A549 (cell line): Measurements from ENCODE around the gene ARHGEF26. TPM values are rescaled to one million over a fixed set of nuclear protein-coding genes. Genes with fewer than 3 reads are reported as not detected.

Experiments used
- ATAC-seq, 2 experiments: fragments of 200-7000 bp in 1 of 2; fragments of >200 bp in 1 of 2; cut with Nextera tagmentation in 1 of 2; cut with Tn5 transposase in 1 of 2; 3 replicates each; pipeline versions ENCODE4 v1.8.0 to v1.9.1; 2018 to 2020; ENCODE audit warnings: mild to moderate bottlenecking in 1 of 2, moderate library complexity in 1 of 2
- CTCF ChIA-PET: fragments of 300-600 bp; sonication (Branson Sonifier 250); formaldehyde crosslinking; extraction: SDS; loops from one replicate; lab custom pipeline; 2021; ENCODE audit warnings: antibody characterized with exemption, inconsistent platforms; lab: Yijun Ruan, JAX
- POLR2A ChIA-PET: fragments of 350-600 bp; formaldehyde crosslinking; extraction: SDS; loops from one replicate; lab custom pipeline; 2021; ENCODE audit warnings: antibody characterized with exemption, inconsistent platforms; lab: Yijun Ruan, JAX
- DNase-seq, 2 experiments: peaks; one replicate each; pipeline versions ENCODE4 v3.0.0 to v3.0.0-alpha.2; 2011 to 2016; ENCODE audit warnings: low read depth in 1 of 2, low spot score in 1 of 2
- FAIRE-seq: peaks from 2 replicates; lab custom pipeline; 2011; peaks lifted over from hg19 to GRCh38; lab: Jason Lieb, UNC
- H3K27ac ChIP-seq, 2 experiments: fragments of >200 bp; sonication (Bioruptor Twin); formaldehyde crosslinking; 3 replicates each; pipeline ENCODE4 v1.5.1; 2016 to 2017
- H3K4me1 ChIP-seq: fragments of >200 bp; sonication (Bioruptor Twin); formaldehyde crosslinking; 3 replicates; pipeline ENCODE4 v1.6.1; 2016
- H3K4me2 ChIP-seq: fragments of >200 bp; sonication (Bioruptor Twin); formaldehyde crosslinking; 3 replicates; pipeline ENCODE4 v1.6.1; 2016
- H3K4me3 ChIP-seq: fragments of >200 bp; sonication (Bioruptor Twin); formaldehyde crosslinking; 3 replicates; pipeline ENCODE4 v1.5.1; 2016
- H3K9me3 ChIP-seq: fragments of >200 bp; sonication (Bioruptor Twin); formaldehyde crosslinking; 3 replicates; pipeline ENCODE4 v1.6.1; 2016
- BHLHE40 ChIP-seq: IDR thresholded peaks from 2 replicates; pipeline ENCODE4 v1.6.1; 2012; ENCODE audit warnings: low read depth, low read length, inconsistent platforms
- CBX8 ChIP-seq: fragments of 200-600 bp; sonication (generic); IDR thresholded peaks from 2 replicates; pipeline ENCODE4 v1.6.1; 2016
- CHD2 ChIP-seq: fragments of 150-350 bp; IDR thresholded peaks from 2 replicates; pipeline ENCODE4 v1.6.1; 2014; ENCODE audit warnings: low read length; ENCODE audit not compliant: partially characterized antibody
- EP300 ChIP-seq, 2 experiments: fragments of >200 bp; sonication (Bioruptor Twin); formaldehyde crosslinking; IDR thresholded peaks; 2 replicates in 1 of 2; 3 replicates in 1 of 2; pipeline ENCODE4 v1.6.1; 2016 to 2017
- FOSL2 ChIP-seq, 2 experiments: fragments of 450-650 bp in 1 of 2; fragments of >200 bp in 1 of 2; sonication (Bioruptor Twin) in 1 of 2; formaldehyde crosslinking; IDR thresholded peaks; 2 replicates each; pipeline versions ENCODE4 v1.5.0 to v1.6.1; 2016 to 2020; ENCODE audit warnings: mild to moderate bottlenecking in 1 of 2, moderate library complexity in 1 of 2
- FOXS1 ChIP-seq: fragments of 250-450 bp; sonication (Bioruptor Pico); IDR thresholded peaks from 2 replicates; pipeline ENCODE4 v1.5.0; 2020; ENCODE audit warnings: mild to moderate bottlenecking, moderate library complexity
- GATA3 ChIP-seq: IDR thresholded peaks from 2 replicates; pipeline ENCODE4 v1.6.1; 2012; ENCODE audit warnings: borderline replicate concordance
- HDAC2 ChIP-seq: fragments of 200-600 bp; sonication (generic); IDR thresholded peaks from 2 replicates; pipeline ENCODE4 v1.6.1; 2016
- HES2 ChIP-seq: fragments of >200 bp; sonication (Bioruptor Twin); formaldehyde crosslinking; IDR thresholded peaks from 2 replicates; pipeline ENCODE4 v1.6.1; 2016
- HOXA7 ChIP-seq: fragments of 250-450 bp; sonication (Bioruptor Pico); IDR thresholded peaks from 2 replicates; pipeline ENCODE4 v1.5.0; 2020; ENCODE audit warnings: mild to moderate bottlenecking, moderate library complexity
- HOXB13 ChIP-seq: fragments of 250-450 bp; sonication (Bioruptor Pico); IDR thresholded peaks from 2 replicates; pipeline ENCODE4 v1.5.0; 2020; ENCODE audit warnings: low read depth, mild to moderate bottlenecking, moderate library complexity
- HOXB5 ChIP-seq: fragments of 250-450 bp; sonication (Bioruptor Pico); IDR thresholded peaks from 2 replicates; pipeline ENCODE4 v1.5.0; 2020; ENCODE audit warnings: mild to moderate bottlenecking, moderate library complexity
- JUN ChIP-seq, 2 experiments: fragments of >200 bp; sonication (Bioruptor Twin); formaldehyde crosslinking; IDR thresholded peaks; 2 replicates in 1 of 2; 3 replicates in 1 of 2; pipeline ENCODE4 v1.6.1; 2016 to 2017
- JUNB ChIP-seq: fragments of >200 bp; sonication (Bioruptor Twin); formaldehyde crosslinking; IDR thresholded peaks from 2 replicates; pipeline ENCODE4 v1.6.1; 2016
- KDM5A ChIP-seq: fragments of 200-600 bp; sonication (generic); IDR thresholded peaks from 2 replicates; pipeline ENCODE4 v1.6.1; 2016; ENCODE audit warnings: antibody characterized with exemption, mild to moderate bottlenecking
- MAFK ChIP-seq: fragments of 450-650 bp; IDR thresholded peaks from 2 replicates; pipeline ENCODE4 v1.6.1; 2014; ENCODE audit not compliant: partially characterized antibody
- MAZ ChIP-seq: fragments of 150-350 bp; IDR thresholded peaks from 2 replicates; pipeline ENCODE4 v1.6.1; 2014; ENCODE audit warnings: antibody characterized with exemption, low read depth, low read length, borderline replicate concordance
- MYC ChIP-seq: IDR thresholded peaks from 2 replicates; pipeline ENCODE4 v1.6.1; 2012; ENCODE audit warnings: mild to moderate bottlenecking, inconsistent platforms, low read length, improper control_type of control experiment, borderline replicate concordance
- POLR2A ChIP-seq: IDR thresholded peaks from 2 replicates; pipeline ENCODE4 v1.6.1; 2012; ENCODE audit warnings: mild to moderate bottlenecking, low read length
- RARB ChIP-seq: fragments of 250-450 bp; sonication (Bioruptor Pico); IDR thresholded peaks from 2 replicates; pipeline ENCODE4 v1.8.0; 2021; ENCODE audit warnings: mild to moderate bottlenecking, moderate library complexity
- RCOR1 ChIP-seq: fragments of 150-350 bp; IDR thresholded peaks from 2 replicates; pipeline ENCODE4 v1.6.1; 2014; ENCODE audit warnings: antibody characterized with exemption, low read length, low read depth
- RFX5 ChIP-seq: fragments of 450-650 bp; IDR thresholded peaks from 2 replicates; pipeline ENCODE4 v1.7.1; 2014; ENCODE audit warnings: antibody characterized with exemption, mild to moderate bottlenecking, moderate library complexity
- RNF2 ChIP-seq: fragments of 200-600 bp; sonication (generic); IDR thresholded peaks from 2 replicates; pipeline ENCODE4 v1.6.1; 2016; ENCODE audit warnings: low read depth, mild to moderate bottlenecking, antibody characterized with exemption, moderate library complexity, borderline replicate concordance
- SMC3 ChIP-seq: fragments of >200 bp; sonication (Bioruptor Twin); formaldehyde crosslinking; IDR thresholded peaks from 3 replicates; pipeline ENCODE4 v1.6.1; 2018; ENCODE audit warnings: inconsistent platforms
- USF2 ChIP-seq: fragments of 450-650 bp; IDR thresholded peaks from 2 replicates; pipeline ENCODE4 v1.6.1; 2014; ENCODE audit warnings: antibody characterized with exemption
- ZNF302 ChIP-seq: fragments of 250-450 bp; sonication (Bioruptor Pico); IDR thresholded peaks from 2 replicates; pipeline ENCODE4 v1.9.0; 2021; ENCODE audit warnings: inconsistent platforms, mild to moderate bottlenecking, moderate library complexity
- ZSCAN20 ChIP-seq: fragments of 250-450 bp; sonication (Bioruptor Pico); IDR thresholded peaks from 2 replicates; pipeline ENCODE4 v1.8.0; 2022; ENCODE audit warnings: mild to moderate bottlenecking, moderate library complexity
- WGBS: methylation state at CpG from one replicate; pipeline ENCODE4 v1.1.6; 2017; ENCODE audit errors: missing lambda C conversion rate; 5-methylcytosine and 5-hydroxymethylcytosine counted together
- polyA plus RNA-seq, 4 experiments: library from polyadenylated mRNA; depleted of rRNA in 3 of 4; stranded (reverse); fragments of >200 nt; fragmentation: RNase III in 1 of 4; extraction: RNeasy Plus Mini Kit Qiagen cat#74134 plus additional on column Dnase treatment in 1 of 4; gene quantifications; 2 replicates in 3 of 4; 3 replicates in 1 of 4; pipeline ENCODE4 v1.2.3, GENCODE V29; 2011 to 2017

The ARHGEF26 gene
- polyA plus RNA-seq, 2 of the 4 experiments (the other 2 are of a cell fraction), result 2.9 to 5.8 TPM

- no peak for ATAC-seq
- Histone ChIP-seq H3K27ac (no peak overlapping the region), H3K4me1 (peaks cover 19% of the 10 kb centered on the region), H3K4me3 (no peak overlapping the region), H3K9me3 (no peaks in the 10 kb centered on the region), H3K4me2 (no peak overlapping the region)
- DNase-seq, result no peak
- CTCF ChIA-PET, result interaction anchor here (1.4 to 1.9 kb wide), 2 partner anchors 8 to 10 kb away, joined by 4 to 5 read pairs; no protein-coding TSS in a partner anchor
- TF ChIP-seq SMC3 (no peak), USF2 (no peak), ZNF302 (CRISPR knock-in tag) (no peak), MYC (no peak), HOXA7 (CRISPR knock-in tag) (no peak), HOXB5 (CRISPR knock-in tag) (no peak), CBX8 (no peak), BHLHE40 (no peak), RCOR1 (no peak), HDAC2 (no peak), ZSCAN20 (CRISPR knock-in tag) (no peak), RARB (CRISPR knock-in tag) (no peak), JUN (IDR thresholded peaks at IDR 0.05) (no peak), GATA3 (no peak), MAFK (no peak), RNF2 (no peak), CHD2 (no peak)
- no peak for FAIRE-seq
- POLR2A ChIA-PET, result no interaction called here
- WGBS, result 94% methylated on average over 2 of the region's 2 CpGs
These were observed 123.5 kb downstream of the ARHGEF26 start for GRCh38 chr3:154244644-154245043.

GRCh38 chr3:154247806-154248415, 126.7 kb downstream of the ARHGEF26 start:
- ATAC-seq (no peak), FAIRE-seq (no peak), DNase-seq (no peak)
- Histone ChIP-seq H3K27ac (no peak overlapping the region), H3K9me3 (no peaks in the 10 kb centered on the region), H3K4me2 (no peak overlapping the region), H3K4me3 (no peak overlapping the region), H3K4me1 (peaks cover 13% of the 10 kb centered on the region)
- POLR2A ChIA-PET, result no interaction called here
- WGBS, result 92% methylated on average over 2 of the region's 2 CpGs
- CTCF ChIA-PET, result no interaction called here
- TF ChIP-seq ZSCAN20 (CRISPR knock-in tag) (no peak), JUN (IDR thresholded peaks at IDR 0.05) (no peak), MAZ (no peak), HOXB13 (no peak), KDM5A (no peak), BHLHE40 (no peak), RFX5 (no peak), CHD2 (no peak), RARB (CRISPR knock-in tag) (no peak), FOXS1 (CRISPR knock-in tag) (no peak), FOSL2 (IDR thresholded peaks at IDR 0.05) (no peak), FOSL2 (CRISPR knock-in tag; IDR thresholded peaks at IDR 0.05) (no peak), EP300 (IDR thresholded peaks at IDR 0.05) (no peak)

- H3K9me3 ChIP-seq, result no peaks in the 10 kb centered on the region
- no peak overlapping the region for H3K4me3 ChIP-seq
- ChIA-PET POLR2A (no interaction called here), CTCF (no interaction called here)
- ATAC-seq, result no peak
- DNase-seq, result no peak
- H3K27ac ChIP-seq, result no peak overlapping the region
- WGBS, result 90% methylated on average over 4 of the region's 4 CpGs
- TF ChIP-seq RNF2, result no peak
- TF ChIP-seq RARB (CRISPR knock-in tag), result no peak
- TF ChIP-seq POLR2A, result no peak
- no peak for TF ChIP-seq JUN (IDR thresholded peaks at IDR 0.05)
- no peak for TF ChIP-seq HES2
- TF ChIP-seq JUNB, result no peak
- TF ChIP-seq HOXB13, result no peak
- TF ChIP-seq RFX5, result no peak
- H3K4me1 ChIP-seq, result no peaks in the 10 kb centered on the region
- FAIRE-seq, result no peak
- no peak overlapping the region for H3K4me2 ChIP-seq
These were observed 129.1 kb downstream of the ARHGEF26 start for GRCh38 chr3:154250291-154250690.
